Adrenal gland (tissue), 12 donors: ENCODE data around the gene UBAC1. TPM values are rescaled to one million over a fixed set of nuclear protein-coding genes. Genes with fewer than 3 reads are reported as not detected.

Source experiments
- DNase-seq, 7 donors: peaks; one replicate each; pipeline ENCODE4 v3.0.0-alpha.2; 2019 to 2020
- H3K27ac ChIP-seq, 5 donors: fragments of 200-600 bp; sonication (generic) in 4 of 5; 1 replicate in 3 of 5; 2 replicates in 2 of 5; pipeline versions ENCODE4 v1.5.1 to v1.8.0; 2016 to 2020; ENCODE audit warnings: mild to moderate bottlenecking in 1 of 5
- H3K27me3 ChIP-seq: fragments of 200-600 bp; 2 replicates; pipeline ENCODE4 v1.8.0; 2021
- H3K36me3 ChIP-seq, 2 donors: fragments of 200-600 bp; replicated peaks in 1 of 2; 1 replicate in 1 of 2; 2 replicates in 1 of 2; pipeline versions ENCODE4 v1.5.1 to v1.8.0; 2018 to 2022
- H3K4me1 ChIP-seq, 2 donors: fragments of 200-600 bp; replicated peaks in 1 of 2; 1 replicate in 1 of 2; 2 replicates in 1 of 2; pipeline versions ENCODE4 v1.5.1 to v1.8.0; 2018 to 2021
- H3K4me3 ChIP-seq, 4 donors: fragments of 200-600 bp; sonication (generic) in 3 of 4; one replicate each; pipeline ENCODE4 v1.5.1; 2016 to 2018
- H3K9me3 ChIP-seq, 3 donors: fragments of 200-600 bp; sonication (generic) in 1 of 3; replicated peaks in 1 of 3; 1 replicate in 2 of 3; 2 replicates in 1 of 3; pipeline versions ENCODE4 v1.5.1 to v1.8.0; 2016 to 2021
- POLR2A ChIP-seq, 2 donors: fragments of 450-650 bp; IDR thresholded peaks; one replicate each; pipeline ENCODE4 v1.6.1; 2017; ENCODE audit warnings: antibody characterized with exemption in 2 of 2, mild to moderate bottlenecking in 2 of 2, moderate library complexity in 1 of 2
- WGBS, 4 donors: extraction: QIAGEN DNeasy Blood & Tissue Kit in 2 of 4; methylation state at CpG; one replicate each; pipeline versions ENCODE4 v1.1.5 to v1.1.7; 2013 to 2017; 5-methylcytosine and 5-hydroxymethylcytosine counted together
- intact Hi-C, 2 donors: fragments of 100-400 bp; cut with DNase I; formaldehyde crosslinking; loops; one replicate each; pipeline versions ENCODE4 v1.14.1 to v1.15.0; 2022 to 2023
- polyA plus RNA-seq, 3 donors: library from polyadenylated mRNA; stranded (reverse); fragments of 200-250 nt in 2 of 3; fragments of 350-450 nt in 1 of 3; fragmentation: Illumina TruSeq in 1 of 3; extraction: RNeasy Lipid Tissue Mini Kit (QIAGEN cat#74804) in 1 of 3; gene quantifications; one replicate each; pipeline ENCODE4 v1.2.3, GENCODE V29; 2013 to 2014
- total RNA-seq, 9 donors: library from RNA; depleted of rRNA in 4 of 9; stranded (reverse); fragments of >200 nt in 4 of 9; fragments of 120-200 nt in 1 of 9; fragmentation: NEBNext Ultra II Directional in 1 of 9; extraction: Animal tissue kit (Norgen Biotek cat#: 25700) in 1 of 9; gene quantifications; one replicate each; pipeline versions ENCODE4 v1.1.0 to v1.2.4, GENCODE V29; 2013 to 2023
- TF ChIP-seq, protein P1 (sequence below), 6 experiments: fragments of 450-650 bp in 4 of 6; fragments of 200-600 bp in 2 of 6; sonication (generic) in 1 of 6; IDR thresholded peaks; 1 replicate in 5 of 6; 2 replicates in 1 of 6; pipeline versions ENCODE4 v1.5.1 to v1.8.0; 2016 to 2021; ENCODE audit warnings: antibody characterized with exemption in 6 of 6, mild to moderate bottlenecking in 2 of 6, moderate library complexity in 1 of 6
- donor health status: healthy with polysubstance abuse.
- donor health status: Bipolar disorder and iron deficiency.
- donor health status: DM: yes; HTN: yes; CAD: no.
- donor health status: DM: no; HTN: no; CAD: no.
- donor health status: DM: no; HTN: no; CAD: no.
- donor health status: DM: yes; HTN: yes; CAD: no.

Gene UBAC1
- total and polyA plus RNA-seq, 12 donors, result 20.2 to 63.3 (median 37.9) TPM

GRCh38 chr9:135950135-135950682, 11.0 kb downstream of the UBAC1 start:
- DNase-seq, result no peak
- Histone ChIP-seq H3K4me1 (no peaks in the 10 kb centered on the region), H3K4me3 (no peak overlapping the region), H3K27me3 (no peaks in the 10 kb centered on the region), H3K36me3 (peaks cover 0 to 53% of the 10 kb centered on the region in 2 donors), H3K9me3 (no peaks in the 10 kb centered on the region), H3K27ac (no peak overlapping the region)
- intact Hi-C loops, result no loop called here
- WGBS, 4 donors, result 90 to 94% (median 92%) methylated on average over 11 to 12 of the region's 12 CpGs
- no peak for TF ChIP-seq POLR2A (IDR thresholded peaks at IDR 0.05)
- TF ChIP-seq, protein P1, sequence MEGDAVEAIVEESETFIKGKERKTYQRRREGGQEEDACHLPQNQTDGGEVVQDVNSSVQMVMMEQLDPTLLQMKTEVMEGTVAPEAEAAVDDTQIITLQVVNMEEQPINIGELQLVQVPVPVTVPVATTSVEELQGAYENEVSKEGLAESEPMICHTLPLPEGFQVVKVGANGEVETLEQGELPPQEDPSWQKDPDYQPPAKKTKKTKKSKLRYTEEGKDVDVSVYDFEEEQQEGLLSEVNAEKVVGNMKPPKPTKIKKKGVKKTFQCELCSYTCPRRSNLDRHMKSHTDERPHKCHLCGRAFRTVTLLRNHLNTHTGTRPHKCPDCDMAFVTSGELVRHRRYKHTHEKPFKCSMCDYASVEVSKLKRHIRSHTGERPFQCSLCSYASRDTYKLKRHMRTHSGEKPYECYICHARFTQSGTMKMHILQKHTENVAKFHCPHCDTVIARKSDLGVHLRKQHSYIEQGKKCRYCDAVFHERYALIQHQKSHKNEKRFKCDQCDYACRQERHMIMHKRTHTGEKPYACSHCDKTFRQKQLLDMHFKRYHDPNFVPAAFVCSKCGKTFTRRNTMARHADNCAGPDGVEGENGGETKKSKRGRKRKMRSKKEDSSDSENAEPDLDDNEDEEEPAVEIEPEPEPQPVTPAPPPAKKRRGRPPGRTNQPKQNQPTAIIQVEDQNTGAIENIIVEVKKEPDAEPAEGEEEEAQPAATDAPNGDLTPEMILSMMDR (IDR thresholded peaks at IDR 0.05), result no peak

DNA sequence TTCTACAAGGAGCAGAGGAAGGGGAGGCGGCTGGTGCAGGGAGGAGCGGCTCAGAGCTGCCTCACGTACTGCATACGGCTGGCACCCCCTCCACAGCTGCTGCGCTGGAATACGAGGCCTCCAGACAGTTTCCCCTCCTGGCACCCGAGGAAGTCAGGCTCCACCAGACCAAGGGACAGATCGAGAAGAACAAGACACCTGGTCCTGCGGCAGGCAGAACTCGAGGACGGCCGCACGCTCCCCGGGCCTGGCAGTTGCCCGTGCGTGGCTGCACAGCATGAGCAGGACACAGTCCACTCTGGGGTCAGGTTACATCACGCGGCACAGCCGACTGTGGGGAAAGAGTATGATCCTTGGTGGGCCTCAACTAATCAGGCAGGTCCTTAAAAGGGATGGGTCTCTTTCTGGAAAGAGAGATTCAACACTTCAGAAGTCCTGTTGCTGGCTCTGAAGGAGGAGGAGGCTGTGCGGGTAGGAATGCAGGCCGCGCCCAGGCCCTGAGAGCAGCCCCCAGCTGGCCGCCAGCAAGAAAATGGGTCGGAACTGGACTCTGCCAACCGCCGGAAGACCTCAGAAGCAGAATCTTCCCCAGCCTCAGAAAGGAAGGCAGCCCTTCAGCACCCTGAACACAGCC, 11.6 kb downstream of the UBAC1 start:
- H3K4me3 ChIP-seq, result no peak overlapping the region
- intact Hi-C loops, result no loop called here
- 90 to 93% (median 92%) methylated on average over 13 to 26 of the region's 26 CpGs for WGBS, 4 donors
- H3K27me3 ChIP-seq, result no peaks in the 10 kb centered on the region
- no peak overlapping the region for H3K27ac ChIP-seq
- H3K9me3 ChIP-seq, result no peaks in the 10 kb centered on the region
- TF ChIP-seq POLR2A (IDR thresholded peaks at IDR 0.05), result no peak
- TF ChIP-seq, protein P1 (IDR thresholded peaks at IDR 0.05), result no peak
- DNase-seq, result no peak
- peaks cover 0 to 59% of the 10 kb centered on the region in 2 donors for H3K36me3 ChIP-seq
- no peaks in the 10 kb centered on the region for H3K4me1 ChIP-seq

GRCh38 chr9:135948968-135949367, 12.2 kb downstream of the UBAC1 start:
- no peak overlapping the region for H3K27ac ChIP-seq
- H3K9me3 ChIP-seq, result no peaks in the 10 kb centered on the region
- H3K36me3 ChIP-seq, result peaks cover 0 to 60% of the 10 kb centered on the region in 2 donors
- intact Hi-C loops, result no loop called here
- H3K4me3 ChIP-seq, result no peak overlapping the region
- DNase-seq, result no peak
- no peak for TF ChIP-seq POLR2A (IDR thresholded peaks at IDR 0.05)
- TF ChIP-seq, protein P1 (IDR thresholded peaks at IDR 0.05), result no peak
- WGBS, 4 donors, result 82 to 90% (median 85%) methylated on average over 4 of the region's 4 CpGs
- no peaks in the 10 kb centered on the region for H3K4me1 ChIP-seq
- no peaks in the 10 kb centered on the region for H3K27me3 ChIP-seq

GRCh38 chr9:135948446-135948845, 12.7 kb downstream of the UBAC1 start:
- Histone ChIP-seq H3K4me3 (no peak overlapping the region), H3K9me3 (no peaks in the 10 kb centered on the region), H3K27me3 (no peaks in the 10 kb centered on the region), H3K27ac (no peak overlapping the region), H3K36me3 (peaks cover 0 to 61% of the 10 kb centered on the region in 2 donors), H3K4me1 (no peaks in the 10 kb centered on the region)
- TF ChIP-seq, protein P1 (IDR thresholded peaks at IDR 0.05), result no peak
- no peak for TF ChIP-seq POLR2A (IDR thresholded peaks at IDR 0.05)
- intact Hi-C loops, result no loop called here
- no peak for DNase-seq
- 91 to 97% (median 93%) methylated on average over 8 to 11 of the region's 11 CpGs for WGBS, 4 donors
